HCT116 (cell line): ENCODE data around the gene TWSG1. TPM values are rescaled to one million over a fixed set of nuclear protein-coding genes. Genes with fewer than 3 reads are reported as not detected.

ENCODE experiments used
- ATAC-seq: fragments of 200-7000 bp; cut with Tn5 transposase; 2 replicates; pipeline ENCODE4 v1.9.1; 2020; ENCODE audit warnings: mild to moderate bottlenecking, moderate library complexity
- BruUV-seq: library from RNA; stranded (reverse); fragments of 400-500 nt; replicated peaks from 2 replicates; lab custom pipeline; 2021; lab: Mats Ljungman, UMichigan
- CTCF ChIA-PET: fragments of 300-600 bp; sonication (Branson Sonifier 250); formaldehyde crosslinking; loops from one replicate; lab custom pipeline; 2021; ENCODE audit warnings: antibody characterized with exemption; lab: Charles Lee
- POLR2A ChIA-PET: fragments of 300-600, 350-600 bp; sonication (Branson Sonifier 250); formaldehyde crosslinking; loops from one replicate; lab custom pipeline; 2021; ENCODE audit warnings: antibody characterized with exemption; lab: Charles Lee
- RAD21 ChIA-PET, 2 experiments: fragments of 300-600 bp; sonication (Branson Sonifier 250); formaldehyde crosslinking; loops; one replicate each; lab custom pipeline; 2023; ENCODE audit warnings: low total read pairs in 2 of 2; ENCODE audit not compliant: uncharacterized antibody in 2 of 2, unreplicated experiment in 2 of 2, low non-redundant PET in 1 of 2; lab: Charles Lee
- DNase-seq: peaks from one replicate; pipeline ENCODE4 v3.0.0-alpha.2; 2010; ENCODE audit warnings: low read depth, low spot score
- H2AFZ ChIP-seq: fragments of 200-600 bp; shearing (Covaris generic), sonication (generic); 2 replicates; pipeline ENCODE4 v1.6.1; 2017; ENCODE audit warnings: low read depth, mixed run types, mixed read lengths, antibody characterized with exemption, low read length; ENCODE audit not compliant: poor library complexity, severe bottlenecking
- H3K27ac ChIP-seq: 2 replicates; pipeline ENCODE4 v1.5.1; 2012; ENCODE audit warnings: low read depth, low read length
- H3K27me3 ChIP-seq: fragments of 200-600 bp; sonication (generic); 2 replicates; pipeline ENCODE4 v1.6.1; 2016; ENCODE audit warnings: mixed run types, low read length, mixed read lengths; ENCODE audit not compliant: insufficient read depth
- H3K36me3 ChIP-seq, 2 experiments: fragments of 200-500 bp in 1 of 2; fragments of 200-600 bp in 1 of 2; sonication (Bioruptor generic) in 1 of 2; sonication (generic) in 1 of 2; 2 replicates each; pipeline versions ENCODE4 v1.5.1 to v1.6.1; 2014 to 2016; ENCODE audit warnings: low read length in 2 of 2, inconsistent platforms in 1 of 2, mixed read lengths in 1 of 2, mixed run types in 1 of 2; ENCODE audit not compliant: insufficient read depth in 2 of 2, control insufficient read depth in 1 of 2
- H3K4me1 ChIP-seq, 2 experiments: fragments of 200-600 bp in 1 of 2; sonication (generic) in 1 of 2; 2 replicates each; pipeline versions ENCODE4 v1.5.1 to v1.6.1; 2012 to 2017; ENCODE audit warnings: low read length in 2 of 2, inconsistent platforms in 1 of 2, mild to moderate bottlenecking in 1 of 2, mixed read lengths in 1 of 2, mixed run types in 1 of 2, moderate library complexity in 1 of 2; ENCODE audit not compliant: insufficient read depth in 2 of 2, control insufficient read depth in 1 of 2
- H3K4me2 ChIP-seq: fragments of 200-600 bp; sonication (generic); 2 replicates; pipeline ENCODE4 v1.6.1; 2017; ENCODE audit warnings: mixed run types, low read length, mixed read lengths
- H3K4me3 ChIP-seq, 2 experiments: fragments of 200-600 bp in 1 of 2; sonication (generic) in 1 of 2; replicated peaks in 1 of 2; 2 replicates each; pipeline ENCODE4 v1.5.1; 2011 to 2016; ENCODE audit warnings: low read length in 2 of 2, control low read depth in 1 of 2, low read depth in 1 of 2, mild to moderate bottlenecking in 1 of 2, mixed read lengths in 1 of 2, mixed run types in 1 of 2
- H3K79me2 ChIP-seq: fragments of 200-600 bp; sonication (generic); 2 replicates; pipeline ENCODE4 v1.6.1; 2017; ENCODE audit warnings: mild to moderate bottlenecking, mixed run types, low read length, moderate library complexity, mixed read lengths; ENCODE audit not compliant: insufficient read depth
- H3K9ac ChIP-seq: fragments of 200-600 bp; sonication (generic); 2 replicates; pipeline ENCODE4 v1.6.1; 2016; ENCODE audit warnings: low read length, mixed read lengths
- H3K9me2 ChIP-seq: fragments of 200-600 bp; sonication (generic), shearing (Covaris generic); 2 replicates; pipeline ENCODE4 v1.6.1; 2017; ENCODE audit warnings: mixed run types, mild to moderate bottlenecking, moderate library complexity; ENCODE audit not compliant: insufficient read depth
- H3K9me3 ChIP-seq, 2 experiments: fragments of 200-500 bp in 1 of 2; fragments of 200-600 bp in 1 of 2; sonication (Bioruptor generic) in 1 of 2; sonication (generic) in 1 of 2; 2 replicates each; pipeline ENCODE4 v1.6.1; 2014 to 2017; ENCODE audit warnings: low read length in 2 of 2, mixed read lengths in 2 of 2, inconsistent platforms in 1 of 2, low read depth in 1 of 2, mild to moderate bottlenecking in 1 of 2, mixed run types in 1 of 2, moderate library complexity in 1 of 2; ENCODE audit not compliant: control insufficient read depth in 1 of 2, insufficient read depth in 1 of 2
- H4K20me1 ChIP-seq: fragments of 200-600 bp; sonication (generic), shearing (Covaris generic); 2 replicates; pipeline ENCODE4 v1.6.1; 2017; ENCODE audit warnings: mixed run types, mild to moderate bottlenecking, moderate library complexity; ENCODE audit not compliant: insufficient read depth
- CBX3 ChIP-seq: IDR thresholded peaks from 2 replicates; pipeline ENCODE4 v1.6.1; 2012; ENCODE audit warnings: low read depth
- EGR1 ChIP-seq: IDR thresholded peaks from 2 replicates; pipeline ENCODE4 v1.6.1; 2012; ENCODE audit warnings: low read depth
- ELF1 ChIP-seq: IDR thresholded peaks from 2 replicates; pipeline ENCODE4 v1.6.1; 2012; ENCODE audit warnings: low read depth, borderline replicate concordance
- EZH2phosphoT487 ChIP-seq: fragments of 200-600 bp; IDR thresholded peaks from 2 replicates; pipeline ENCODE4 v1.6.1; 2018; ENCODE audit warnings: antibody characterized with exemption, borderline replicate concordance
- FOSL1 ChIP-seq: IDR thresholded peaks from 2 replicates; pipeline ENCODE4 v1.6.1; 2012; ENCODE audit warnings: low read depth
- JUND ChIP-seq: IDR thresholded peaks from 2 replicates; pipeline ENCODE4 v1.6.1; 2012
- POLR2A ChIP-seq: IDR thresholded peaks from 2 replicates; pipeline ENCODE4 v1.7.0; 2011; ENCODE audit warnings: borderline replicate concordance; ENCODE audit not compliant: insufficient read depth, insufficient read length; ENCODE audit errors: extremely low read depth
- POLR2AphosphoS5 ChIP-seq: IDR thresholded peaks from 2 replicates; pipeline ENCODE4 v1.6.1; 2011; ENCODE audit warnings: mild to moderate bottlenecking, low read depth, low read length, moderate library complexity
- RAD21 ChIP-seq: IDR thresholded peaks from 2 replicates; pipeline ENCODE4 v1.6.1; 2012; ENCODE audit warnings: low read depth, mild to moderate bottlenecking
- REST ChIP-seq: IDR thresholded peaks from 2 replicates; pipeline ENCODE4 v1.6.1; 2012; ENCODE audit warnings: low read depth
- SIN3A ChIP-seq: IDR thresholded peaks from 2 replicates; pipeline ENCODE4 v1.6.1; 2012; ENCODE audit warnings: low read depth
- SP1 ChIP-seq: IDR thresholded peaks from 2 replicates; pipeline ENCODE4 v1.6.1; 2012; ENCODE audit warnings: low read depth
- TCF7L2 ChIP-seq: IDR thresholded peaks from 2 replicates; pipeline ENCODE4 v1.7.0; 2011; ENCODE audit warnings: borderline replicate concordance, inconsistent platforms; ENCODE audit not compliant: insufficient read depth, insufficient read length; ENCODE audit errors: extremely low read depth
- YY1 ChIP-seq: IDR thresholded peaks from 2 replicates; pipeline ENCODE4 v1.6.1; 2011; ENCODE audit warnings: low read length, low read depth, moderate library complexity, mild to moderate bottlenecking; ENCODE audit not compliant: insufficient replicate concordance; ENCODE audit errors: extremely low read depth
- ZBTB33 ChIP-seq: IDR thresholded peaks from 2 replicates; pipeline ENCODE4 v1.6.1; 2011; ENCODE audit warnings: mild to moderate bottlenecking, low read length, moderate library complexity; ENCODE audit not compliant: insufficient replicate concordance; ENCODE audit errors: extremely low read depth
- ZFX ChIP-seq: fragments of 450-650 bp; IDR thresholded peaks from 2 replicates; pipeline ENCODE4 v1.6.1; 2017
- ZNF274 ChIP-seq: fragments of 200-500 bp; sonication (Bioruptor generic); IDR thresholded peaks from 2 replicates; pipeline ENCODE4 v1.6.1; 2014; ENCODE audit warnings: mild to moderate bottlenecking, low read depth, low read length, inconsistent platforms
- intact Hi-C: fragments of 100-400 bp; cut with micrococcal nuclease; formaldehyde crosslinking; loops from 2 replicates; pipeline ENCODE4 v1.10.0; 2022
- total RNA-seq: library from RNA; stranded (reverse); gene quantifications from one replicate; pipeline ENCODE4 v1.2.1, GENCODE V29; 2021; ENCODE audit not compliant: unreplicated experiment
- TF ChIP-seq, protein P1 (sequence below): IDR thresholded peaks from 2 replicates; pipeline ENCODE4 v1.6.1; 2012
- TF ChIP-seq, protein P2 (sequence below): IDR thresholded peaks from 2 replicates; pipeline ENCODE4 v1.6.1; 2012
- TF ChIP-seq, protein P3 (sequence below), 3 experiments: fragments of 200-600 bp in 1 of 3; sonication (generic) in 1 of 3; IDR thresholded peaks in 2 of 3; conservative IDR thresholded peaks in 1 of 3; 2 replicates each; pipeline ENCODE4 v1.5.1; 2012 to 2017; ENCODE audit warnings: low read depth in 2 of 3, low read length in 2 of 3, antibody characterized with exemption in 1 of 3, borderline replicate concordance in 1 of 3, control low read depth in 1 of 3, mild to moderate bottlenecking in 1 of 3, mixed read lengths in 1 of 3, mixed run types in 1 of 3, moderate library complexity in 1 of 3; ENCODE audit not compliant: insufficient read depth in 1 of 3

Gene TWSG1
- total RNA-seq, 1 experiment from 2014 or later, result 35.7 TPM

DNA sequence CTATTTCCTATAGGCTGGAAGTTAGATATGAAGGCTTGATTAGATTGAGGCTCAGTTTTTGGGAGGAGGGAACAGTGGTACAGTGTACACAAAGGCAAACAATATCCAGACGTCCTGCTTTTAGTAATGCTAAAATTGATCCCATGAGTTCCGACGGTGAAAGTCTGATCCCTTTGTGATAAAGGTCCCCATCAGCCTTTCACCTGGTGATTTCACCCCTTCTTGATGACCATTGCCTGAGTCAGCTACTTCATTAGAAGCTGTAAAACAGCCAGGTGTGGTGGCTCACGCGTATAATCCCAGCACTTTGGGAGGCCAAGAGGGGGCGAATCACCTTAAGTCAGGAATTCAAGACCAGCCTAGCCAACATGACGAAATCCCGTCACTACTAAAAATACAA lies 29.7 kb downstream of the TWSG1 start:
- peak overlapping the region; percentile 75 for H3K4me2 ChIP-seq
- intact Hi-C loops, result loop anchor here (5.0 kb wide), 1 partner anchor 113 kb away; the partner anchor contains the start of gene RALBP1
- BruUV-seq, result no TSS peak
- DNase-seq (peak; percentile 84), ATAC-seq (peak; percentile 79)
- H3K9me2 ChIP-seq, result no peaks in the 10 kb centered on the region
- peak overlapping the region in 1 of 2 experiments; percentile 47; a peak in 2 of 4 replicates for H3K4me3 ChIP-seq
- H3K36me3 ChIP-seq, result peaks cover 0 to 5% of the 10 kb centered on the region in 2 experiments; a peak in 1 of 4 replicates
- no peaks in the 10 kb centered on the region for H3K9me3 ChIP-seq
- ChIA-PET POLR2A (interaction anchor here (0.9 kb wide), 1 partner anchor 16 kb away, joined by 3 read pairs; no protein-coding TSS in a partner anchor), CTCF (interaction anchor here (1.0 kb wide), 1 partner anchor 291 kb away, joined by 3 read pairs; no protein-coding TSS in a partner anchor), RAD21 (no interaction called here)
- peak overlapping the region; percentile 46; the same call in 1 of the 2 replicates for H3K27ac ChIP-seq
- H3K4me1 ChIP-seq, result peaks cover 33 to 53% of the 10 kb centered on the region in 2 experiments
- H3K79me2 ChIP-seq, result 0 out of 2 replicates have a peak, but pooled peaks cover 2% of the 10 kb centered on the region
- no peaks in the 10 kb centered on the region for H4K20me1 ChIP-seq
- peak overlapping the region; percentile 14 for H3K9ac ChIP-seq
- no peak overlapping the region for H2AFZ ChIP-seq
- no peaks in the 10 kb centered on the region for H3K27me3 ChIP-seq
- TF ChIP-seq ZBTB33, result no peak
- TF ChIP-seq SIN3A, result peak; percentile 71
- TF ChIP-seq POLR2A, result no peak
- peak; percentile 25 for TF ChIP-seq RAD21
- TF ChIP-seq SP1, result peak; percentile 88
- peak; percentile 74; the same call in 1 of the 2 replicates for TF ChIP-seq CBX3
- TF ChIP-seq EZH2phosphoT487, result no peak
- TF ChIP-seq JUND, result peak; percentile 82
- no peak for TF ChIP-seq TCF7L2
- TF ChIP-seq ZNF274, result no peak
- TF ChIP-seq, protein P1, sequence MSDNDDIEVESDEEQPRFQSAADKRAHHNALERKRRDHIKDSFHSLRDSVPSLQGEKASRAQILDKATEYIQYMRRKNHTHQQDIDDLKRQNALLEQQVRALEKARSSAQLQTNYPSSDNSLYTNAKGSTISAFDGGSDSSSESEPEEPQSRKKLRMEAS, result peak; percentile 54
- TF ChIP-seq REST, result no peak
- TF ChIP-seq ELF1, result no peak
- TF ChIP-seq, protein P2, sequence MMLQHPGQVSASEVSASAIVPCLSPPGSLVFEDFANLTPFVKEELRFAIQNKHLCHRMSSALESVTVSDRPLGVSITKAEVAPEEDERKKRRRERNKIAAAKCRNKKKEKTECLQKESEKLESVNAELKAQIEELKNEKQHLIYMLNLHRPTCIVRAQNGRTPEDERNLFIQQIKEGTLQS, result no peak
- TF ChIP-seq YY1, result peak; percentile 27
- TF ChIP-seq ZFX, result no peak
- TF ChIP-seq FOSL1, result peak; percentile 92
- TF ChIP-seq, protein P3, sequence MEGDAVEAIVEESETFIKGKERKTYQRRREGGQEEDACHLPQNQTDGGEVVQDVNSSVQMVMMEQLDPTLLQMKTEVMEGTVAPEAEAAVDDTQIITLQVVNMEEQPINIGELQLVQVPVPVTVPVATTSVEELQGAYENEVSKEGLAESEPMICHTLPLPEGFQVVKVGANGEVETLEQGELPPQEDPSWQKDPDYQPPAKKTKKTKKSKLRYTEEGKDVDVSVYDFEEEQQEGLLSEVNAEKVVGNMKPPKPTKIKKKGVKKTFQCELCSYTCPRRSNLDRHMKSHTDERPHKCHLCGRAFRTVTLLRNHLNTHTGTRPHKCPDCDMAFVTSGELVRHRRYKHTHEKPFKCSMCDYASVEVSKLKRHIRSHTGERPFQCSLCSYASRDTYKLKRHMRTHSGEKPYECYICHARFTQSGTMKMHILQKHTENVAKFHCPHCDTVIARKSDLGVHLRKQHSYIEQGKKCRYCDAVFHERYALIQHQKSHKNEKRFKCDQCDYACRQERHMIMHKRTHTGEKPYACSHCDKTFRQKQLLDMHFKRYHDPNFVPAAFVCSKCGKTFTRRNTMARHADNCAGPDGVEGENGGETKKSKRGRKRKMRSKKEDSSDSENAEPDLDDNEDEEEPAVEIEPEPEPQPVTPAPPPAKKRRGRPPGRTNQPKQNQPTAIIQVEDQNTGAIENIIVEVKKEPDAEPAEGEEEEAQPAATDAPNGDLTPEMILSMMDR (IDR thresholded peaks at IDR 0.05 in 2 of 3, conservative IDR thresholded peaks at IDR 0.05 in 1 of 3; ENCODE audit: borderline replicate concordance in 1 of 3, insufficient read depth in 1 of 3, low read depth in 2 of 3, low read length in 2 of 3), result no peak
- TF ChIP-seq EGR1, result peak; percentile 41; the same call in 1 of the 2 replicates
- TF ChIP-seq POLR2AphosphoS5, result peak; percentile 41; the same call in 1 of the 2 replicates
